Activated CD8-positive, alpha-beta T cell treated with anti-CD3 and anti-CD28 coated beads for 36 hours (primary cell): ENCODE results near the gene C10orf90. TPM values are rescaled to one million over a fixed set of nuclear protein-coding genes. Genes with fewer than 3 reads are reported as not detected.

Experiments used
- ATAC-seq: fragments of 200-7000 bp; cut with Tn5 transposase; one replicate; pipeline ENCODE4 v1.10.0; 2021; ENCODE audit warnings: mild to moderate bottlenecking, moderate library complexity
- CTCF ChIA-PET: fragments of 350-600 bp; sonication (Branson Sonifier 250); formaldehyde crosslinking; loops from one replicate; lab custom pipeline; 2021; ENCODE audit warnings: antibody characterized with exemption; lab: Charles Lee
- POLR2A ChIA-PET: fragments of 350-600 bp; sonication (Branson Sonifier 250); formaldehyde crosslinking; loops from one replicate; lab custom pipeline; 2021; ENCODE audit warnings: antibody characterized with exemption; lab: Charles Lee
- DNase-seq: peaks from one replicate; pipeline ENCODE4 v3.0.0-alpha.2; 2020
- H3K27ac Mint-ChIP-seq: one replicate; pipeline ENCODE4 v1.8.0; 2021; ENCODE audit warnings: mild to moderate bottlenecking, mixed read lengths
- H3K27me3 Mint-ChIP-seq: one replicate; pipeline ENCODE4 v1.8.0; 2021; ENCODE audit warnings: mixed read lengths
- H3K36me3 Mint-ChIP-seq: one replicate; pipeline ENCODE4 v1.8.0; 2021; ENCODE audit warnings: low read depth, mixed read lengths
- H3K4me1 Mint-ChIP-seq: one replicate; pipeline ENCODE4 v1.8.0; 2021; ENCODE audit warnings: low read depth, mixed read lengths
- H3K4me3 Mint-ChIP-seq: one replicate; pipeline ENCODE4 v1.8.0; 2021; ENCODE audit warnings: mild to moderate bottlenecking, moderate library complexity, mixed read lengths
- H3K9me3 Mint-ChIP-seq: one replicate; pipeline ENCODE4 v1.8.0; 2021; ENCODE audit warnings: mixed read lengths
- CTCF ChIP-seq: fragments of 200-600 bp; IDR thresholded peaks from one replicate; pipeline ENCODE4 v1.8.0; 2022; ENCODE audit warnings: antibody characterized with exemption, mild to moderate bottlenecking
- intact Hi-C: fragments of 100-400 bp; cut with micrococcal nuclease; formaldehyde crosslinking; loops from one replicate; pipeline ENCODE4 v1.10.0; 2022
- total RNA-seq, 2 experiments: library from RNA; stranded (reverse); gene quantifications; one replicate each; pipeline ENCODE4 v1.2.3, GENCODE V29; 2021

C10orf90 gene
- total RNA-seq, 2 experiments from 2014 or later, result not detected

- intact Hi-C loops, result no loop called here
- TF ChIP-seq CTCF, result no peak
- DNase-seq (no peak), ATAC-seq (no peak)
- Mint-ChIP-seq H3K4me1 (no peaks in the 10 kb centered on the region), H3K9me3 (peaks cover 5% of the 10 kb centered on the region), H3K4me3 (no peak overlapping the region), H3K27me3 (peaks cover 4% of the 10 kb centered on the region), H3K27ac (no peak overlapping the region), H3K36me3 (no peaks in the 10 kb centered on the region)
- ChIA-PET CTCF (no interaction called here), POLR2A (no interaction called here)
These were observed 238.0 kb downstream of the C10orf90 start for GRCh38 chr10:126432507-126432906.

- ChIA-PET CTCF (no interaction called here), POLR2A (no interaction called here)
- Mint-ChIP-seq H3K27ac (no peak overlapping the region), H3K36me3 (no peaks in the 10 kb centered on the region), H3K27me3 (peaks cover 2% of the 10 kb centered on the region), H3K4me1 (no peaks in the 10 kb centered on the region), H3K9me3 (peaks cover 5% of the 10 kb centered on the region), H3K4me3 (no peak overlapping the region)
- intact Hi-C loops, result no loop called here
- ATAC-seq (no peak), DNase-seq (no peak)
- no peak for TF ChIP-seq CTCF
These were observed 238.7 kb downstream of the C10orf90 start for GRCh38 chr10:126431816-126432215.

GRCh38 chr10:126430512-126430911, 240.0 kb downstream of the C10orf90 start:
- no peak overlapping the region for H3K4me3 Mint-ChIP-seq

GRCh38 chr10:126429275-126429674, 241.2 kb downstream of the C10orf90 start:
- peaks cover 9% of the 10 kb centered on the region for H3K9me3 Mint-ChIP-seq
- H3K4me1 Mint-ChIP-seq, result no peaks in the 10 kb centered on the region
- ATAC-seq (no peak), DNase-seq (no peak)
- intact Hi-C loops, result no loop called here
- CTCF ChIA-PET, result no interaction called here
- H3K36me3 Mint-ChIP-seq, result peaks cover under 1% of the 10 kb centered on the region
- POLR2A ChIA-PET, result no interaction called here
- no peak overlapping the region for H3K4me3 Mint-ChIP-seq
- no peak overlapping the region for H3K27ac Mint-ChIP-seq
- TF ChIP-seq CTCF, result no peak
- H3K27me3 Mint-ChIP-seq, result no peaks in the 10 kb centered on the region

More at GRCh38 chr10:126430512-126430911, 240.0 kb downstream of the C10orf90 start:
- ChIA-PET POLR2A (no interaction called here), CTCF (no interaction called here)
- no peak for TF ChIP-seq CTCF
- DNase-seq (no peak), ATAC-seq (no peak)
- H3K27me3 Mint-ChIP-seq, result no peaks in the 10 kb centered on the region
- intact Hi-C loops, result no loop called here
- peaks cover 5% of the 10 kb centered on the region for H3K9me3 Mint-ChIP-seq
- H3K36me3 Mint-ChIP-seq, result no peaks in the 10 kb centered on the region
- H3K4me1 Mint-ChIP-seq, result no peaks in the 10 kb centered on the region
- no peak overlapping the region for H3K27ac Mint-ChIP-seq

GRCh38 chr10:126425489-126426065, 244.9 kb downstream of the C10orf90 start:
- Mint-ChIP-seq H3K9me3 (peaks cover 8% of the 10 kb centered on the region), H3K36me3 (peaks cover 2% of the 10 kb centered on the region), H3K4me3 (no peak overlapping the region), H3K27me3 (no peaks in the 10 kb centered on the region), H3K27ac (no peak overlapping the region), H3K4me1 (no peaks in the 10 kb centered on the region)
- ChIA-PET POLR2A (no interaction called here), CTCF (no interaction called here)
- DNase-seq, result no peak
- TF ChIP-seq CTCF, result no peak
- intact Hi-C loops, result no loop called here
- ATAC-seq, result no peak
